ENCODE results near the gene PDE11A. TPM values are rescaled to one million over a fixed set of nuclear protein-coding genes. Genes with fewer than 3 reads are reported as not detected.

PDE11A gene
- total RNA-seq, 1 experiment from 2014 or later, result 0.13 TPM

DNA sequence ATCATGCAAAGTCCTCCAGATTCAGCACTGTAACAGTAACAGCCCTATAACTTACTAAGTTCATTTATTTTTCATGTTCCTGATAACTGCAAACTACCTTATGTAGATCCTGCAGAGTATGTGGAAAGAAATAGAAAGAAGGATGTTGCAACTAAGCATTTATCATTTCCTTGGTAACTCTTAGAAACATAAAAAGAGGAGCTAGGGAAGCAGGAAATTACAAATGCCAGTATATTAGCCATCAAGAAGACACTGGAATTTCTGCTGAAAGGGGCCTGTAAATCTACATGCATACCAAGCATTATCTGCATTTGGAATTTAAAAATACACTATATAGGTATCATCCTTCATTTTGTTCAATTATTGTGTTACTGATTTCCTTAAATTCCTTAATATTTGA is 66.8 kb downstream of the PDE11A start:
- no peak overlapping the region for H4K91ac ChIP-seq (ENCODE audit: insufficient read length, low read depth, low read length)
- H3K27ac ChIP-seq (ENCODE audit: insufficient read length, low read depth, low read length), result no peak overlapping the region
- no peak overlapping the region for H3K14ac ChIP-seq (ENCODE audit: insufficient read depth, low read length)
- no peaks in the 10 kb centered on the region for H3K79me1 ChIP-seq (ENCODE audit: insufficient read depth, low read depth, low read length, poor library complexity, severe bottlenecking)
- H3K4me1 ChIP-seq (ENCODE audit: insufficient read depth, low read length), result no peaks in the 10 kb centered on the region
- Mint-ChIP-seq H3K9me3 (no peaks in the 10 kb centered on the region; a peak in 1 of 5 replicates), H3K27me3 (ENCODE audit: low read depth) (peaks cover 2% of the 10 kb centered on the region), H3K4me1 (no peaks in the 10 kb centered on the region), H3K27ac (no peak overlapping the region), H3K36me3 (ENCODE audit: insufficient read depth in 1 of 3, low read depth in 3 of 3) (no peaks in the 10 kb centered on the region), H3K4me3 (no peak overlapping the region)
- H3T11ph ChIP-seq (ENCODE audit: low read length), result no peak overlapping the region
- no peak overlapping the region for H2AK5ac ChIP-seq (ENCODE audit: insufficient read length, low read length)
- H3K4me2 ChIP-seq (ENCODE audit: insufficient read depth, insufficient read length, low read length), result no peak overlapping the region
- H4K5ac ChIP-seq (ENCODE audit: insufficient read length, low read depth, low read length), result no peak overlapping the region
- H4K8ac ChIP-seq (replicated peaks; ENCODE audit: insufficient read length, low read depth, low read length), result no peak overlapping the region
- H3K27me3 ChIP-seq (ENCODE audit: insufficient read depth, low read length), result no peaks in the 10 kb centered on the region
- no peak overlapping the region for H3K9ac ChIP-seq (ENCODE audit: extremely low read depth, insufficient read length, low read length)
- no peaks in the 10 kb centered on the region for H3K79me2 ChIP-seq (ENCODE audit: insufficient read depth, low read length)
- no peak overlapping the region for H3K18ac ChIP-seq (ENCODE audit: insufficient read length, low read depth, low read length)
- H3K23me2 ChIP-seq (ENCODE audit: insufficient read length, low read depth, low read length, poor library complexity, severe bottlenecking), result no peaks in the 10 kb centered on the region
- no peaks in the 10 kb centered on the region for H4K20me1 ChIP-seq (ENCODE audit: control insufficient read depth, insufficient read depth, insufficient read length)
- TF ChIP-seq, protein P1, sequence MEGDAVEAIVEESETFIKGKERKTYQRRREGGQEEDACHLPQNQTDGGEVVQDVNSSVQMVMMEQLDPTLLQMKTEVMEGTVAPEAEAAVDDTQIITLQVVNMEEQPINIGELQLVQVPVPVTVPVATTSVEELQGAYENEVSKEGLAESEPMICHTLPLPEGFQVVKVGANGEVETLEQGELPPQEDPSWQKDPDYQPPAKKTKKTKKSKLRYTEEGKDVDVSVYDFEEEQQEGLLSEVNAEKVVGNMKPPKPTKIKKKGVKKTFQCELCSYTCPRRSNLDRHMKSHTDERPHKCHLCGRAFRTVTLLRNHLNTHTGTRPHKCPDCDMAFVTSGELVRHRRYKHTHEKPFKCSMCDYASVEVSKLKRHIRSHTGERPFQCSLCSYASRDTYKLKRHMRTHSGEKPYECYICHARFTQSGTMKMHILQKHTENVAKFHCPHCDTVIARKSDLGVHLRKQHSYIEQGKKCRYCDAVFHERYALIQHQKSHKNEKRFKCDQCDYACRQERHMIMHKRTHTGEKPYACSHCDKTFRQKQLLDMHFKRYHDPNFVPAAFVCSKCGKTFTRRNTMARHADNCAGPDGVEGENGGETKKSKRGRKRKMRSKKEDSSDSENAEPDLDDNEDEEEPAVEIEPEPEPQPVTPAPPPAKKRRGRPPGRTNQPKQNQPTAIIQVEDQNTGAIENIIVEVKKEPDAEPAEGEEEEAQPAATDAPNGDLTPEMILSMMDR (conservative IDR thresholded peaks at IDR 0.05), result no peak
- H2BK120ac ChIP-seq (ENCODE audit: low read depth, low read length, poor library complexity, severe bottlenecking), result no peak overlapping the region
- no peak overlapping the region for H2AFZ ChIP-seq (ENCODE audit: low read length)
- no peak overlapping the region for H2BK5ac ChIP-seq (ENCODE audit: insufficient read length, low read length)
- H3K23ac ChIP-seq (ENCODE audit: insufficient read length, low read depth, low read length), result no peak overlapping the region
- DNase-seq, result no peak
- H2BK12ac ChIP-seq (ENCODE audit: insufficient read length, low read depth, low read length), result no peak overlapping the region
- no peak overlapping the region for H3K56ac ChIP-seq (ENCODE audit: insufficient read length, low read depth, low read length)
- no peak overlapping the region for H2BK20ac ChIP-seq (ENCODE audit: low read depth, low read length, poor library complexity, severe bottlenecking)
- no peak overlapping the region for H2BK15ac ChIP-seq (ENCODE audit: low read depth, low read length)
- H3K9me3 ChIP-seq (ENCODE audit: control insufficient read depth, low read depth, low read length), result no peaks in the 10 kb centered on the region
- no peak overlapping the region for H3K4ac ChIP-seq (ENCODE audit: low read depth, low read length)
